SJCRH30 (cell line): ENCODE measurements around the gene INSIG1. TPM values are rescaled to one million over a fixed set of nuclear protein-coding genes. Genes with fewer than 3 reads are reported as not detected.

Experiments
- DNase-seq, 2 experiments: peaks; one replicate each; pipeline ENCODE4 v3.0.0-alpha.2; 2015 to 2020
- H3K27ac ChIP-seq: fragments of 250-450 bp; sonication (Bioruptor Pico); 2 replicates; pipeline ENCODE4 v1.5.1; 2020; ENCODE audit warnings: mild to moderate bottlenecking, moderate library complexity
- H3K27me3 ChIP-seq: fragments of 250-450 bp; sonication (Bioruptor Pico); 2 replicates; pipeline ENCODE4 v1.5.1; 2020; ENCODE audit warnings: mild to moderate bottlenecking, moderate library complexity
- H3K36me3 ChIP-seq: fragments of 250-450 bp; sonication (Bioruptor Pico); 2 replicates; pipeline ENCODE4 v1.5.1; 2020; ENCODE audit warnings: mild to moderate bottlenecking, moderate library complexity
- H3K4me1 ChIP-seq: fragments of 250-450 bp; sonication (Bioruptor Pico); 2 replicates; pipeline ENCODE4 v1.5.1; 2020; ENCODE audit warnings: mild to moderate bottlenecking, moderate library complexity
- H3K4me3 ChIP-seq: fragments of 250-450 bp; sonication (Bioruptor Pico); 2 replicates; pipeline ENCODE4 v1.5.1; 2020; ENCODE audit warnings: mild to moderate bottlenecking, moderate library complexity
- H3K9me3 ChIP-seq: fragments of 250-450 bp; sonication (Bioruptor Pico); replicated peaks from 2 replicates; pipeline ENCODE4 v1.5.1; 2020; ENCODE audit warnings: mild to moderate bottlenecking, moderate library complexity
- total RNA-seq: library from RNA; depleted of rRNA; stranded (reverse); fragments of >200 nt; shearing (Covaris generic); gene quantifications from 2 replicates; pipeline ENCODE4 v1.2.3, GENCODE V29; 2014

Gene INSIG1
- total RNA-seq, 1 experiment from 2014 or later: 60.9 TPM

DNA sequence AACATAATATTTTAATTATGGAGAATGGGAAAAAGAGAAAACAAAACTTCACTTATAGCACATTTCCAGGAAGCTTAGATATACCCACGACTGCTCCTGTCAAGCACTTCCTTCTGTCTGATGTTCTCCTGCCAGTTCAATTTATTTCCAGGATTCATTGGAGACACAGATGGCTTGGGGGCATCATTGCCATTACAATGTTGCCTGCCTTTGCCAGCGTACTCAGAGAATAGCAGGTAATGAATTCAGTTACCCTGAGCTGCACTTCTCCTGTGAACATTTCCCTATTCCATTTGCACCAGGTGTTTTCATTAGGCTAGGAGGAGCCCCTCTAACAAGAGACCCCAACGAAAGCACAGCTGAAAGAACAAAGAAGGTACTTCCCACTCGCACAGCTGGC is 33.7 kb downstream of the INSIG1 start:
- H3K36me3 ChIP-seq: no peaks in the 10 kb centered on the region
- DNase-seq: no peak
- no peak overlapping the region for H3K27ac ChIP-seq
- no peak overlapping the region for H3K4me3 ChIP-seq
- no peaks in the 10 kb centered on the region for H3K27me3 ChIP-seq
- H3K4me1 ChIP-seq: no peaks in the 10 kb centered on the region
- H3K9me3 ChIP-seq: no peaks in the 10 kb centered on the region

DNA sequence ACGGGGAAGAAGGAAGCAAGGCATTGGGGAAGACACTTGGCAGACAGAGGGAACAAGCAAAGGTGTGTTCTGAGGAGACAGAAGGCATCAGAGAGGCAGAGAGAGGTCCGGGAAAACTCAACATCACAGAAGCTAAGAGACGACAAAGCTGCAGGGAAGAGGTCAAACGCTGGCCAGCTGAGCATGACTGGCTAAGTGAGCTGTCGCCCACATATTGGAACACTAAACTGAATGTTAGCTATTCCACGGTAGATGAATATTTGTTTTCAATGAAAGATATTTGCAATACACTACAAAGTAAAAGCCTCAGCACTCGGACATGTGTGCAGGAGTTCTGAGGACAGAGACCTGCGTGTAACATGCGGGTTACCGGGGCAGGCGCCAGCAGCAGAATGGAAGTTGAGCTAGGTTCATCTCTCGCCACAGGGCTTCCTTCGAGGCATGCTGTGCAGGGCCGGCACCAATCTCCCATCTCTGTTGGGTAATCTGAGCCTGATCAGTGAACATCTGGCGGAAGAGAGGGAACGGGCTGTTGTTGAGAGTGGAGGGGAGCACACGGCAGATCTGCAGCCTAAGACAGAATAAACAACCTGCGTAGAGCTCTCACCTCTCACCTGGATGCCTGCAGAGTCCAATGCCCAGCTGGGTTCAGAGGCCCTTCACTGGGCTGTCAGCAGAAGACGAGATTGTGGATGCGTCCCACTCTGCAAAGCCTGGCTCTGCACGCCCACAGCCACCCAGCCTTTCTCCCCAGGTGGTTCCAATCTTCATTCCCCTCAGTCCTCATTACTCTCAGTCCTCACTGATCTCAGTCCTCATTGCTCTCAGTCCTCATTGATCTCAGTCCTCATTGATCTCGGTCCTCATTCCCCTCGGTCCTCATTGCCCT is 35.9 kb downstream of the INSIG1 start:
- Histone ChIP-seq H3K9me3 (no peaks in the 10 kb centered on the region), H3K27ac (no peak overlapping the region), H3K4me3 (no peak overlapping the region), H3K4me1 (no peaks in the 10 kb centered on the region), H3K36me3 (no peaks in the 10 kb centered on the region), H3K27me3 (no peaks in the 10 kb centered on the region)
- no peak for DNase-seq

- peaks cover 8% of the 10 kb centered on the region; the same call in 1 of the 2 replicates for H3K27me3 ChIP-seq
- H3K36me3 ChIP-seq: no peaks in the 10 kb centered on the region
- no peaks in the 10 kb centered on the region for H3K4me1 ChIP-seq
- no peak overlapping the region for H3K4me3 ChIP-seq
- no peak overlapping the region for H3K27ac ChIP-seq
- H3K9me3 ChIP-seq: no peaks in the 10 kb centered on the region
- no peak for DNase-seq
These were observed 39.3 kb downstream of the INSIG1 start for GRCh38 chr7:155336812-155337602.

DNA sequence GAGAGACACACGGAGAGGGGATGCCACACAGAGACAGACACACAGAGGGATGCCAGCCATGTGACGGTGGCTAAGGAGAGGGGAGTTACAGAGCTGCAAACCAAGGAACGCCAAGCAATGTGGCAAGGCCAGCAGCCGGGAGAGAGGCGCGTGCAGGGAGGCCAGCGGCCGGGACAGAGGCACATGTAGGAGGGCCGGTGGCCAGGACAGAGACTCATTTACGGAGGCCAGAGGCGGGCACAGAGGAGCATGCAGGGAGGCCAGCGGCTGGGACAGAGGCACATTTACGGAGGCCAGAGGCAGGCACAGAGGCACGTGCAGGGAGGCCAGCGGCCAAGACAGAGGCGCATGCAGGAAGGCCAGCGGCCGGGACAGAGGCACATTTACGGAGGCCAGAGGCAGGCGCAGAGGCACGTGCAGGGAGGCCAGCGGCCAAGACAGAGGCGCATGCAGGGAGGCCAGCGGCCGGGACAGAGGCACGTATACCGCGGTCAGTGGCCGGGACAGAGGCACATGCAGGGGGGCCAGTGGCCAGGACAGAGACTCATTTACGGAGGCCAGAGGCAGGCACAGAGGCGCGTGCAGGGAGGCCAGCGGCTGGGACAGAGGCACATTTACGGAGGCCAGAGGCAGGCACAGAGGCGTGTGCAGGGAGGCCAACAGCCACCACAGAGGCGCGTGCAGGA is 40.4 kb downstream of the INSIG1 start:
- Histone ChIP-seq H3K27me3 (peaks cover 8% of the 10 kb centered on the region; the same call in 1 of the 2 replicates), H3K36me3 (no peaks in the 10 kb centered on the region), H3K4me3 (no peak overlapping the region), H3K27ac (no peak overlapping the region), H3K4me1 (no peaks in the 10 kb centered on the region), H3K9me3 (no peaks in the 10 kb centered on the region)
- DNase-seq: no peak

- DNase-seq: no peak
These were observed 41.1 kb downstream of the INSIG1 start for GRCh38 chr7:155338632-155339320.

DNA sequence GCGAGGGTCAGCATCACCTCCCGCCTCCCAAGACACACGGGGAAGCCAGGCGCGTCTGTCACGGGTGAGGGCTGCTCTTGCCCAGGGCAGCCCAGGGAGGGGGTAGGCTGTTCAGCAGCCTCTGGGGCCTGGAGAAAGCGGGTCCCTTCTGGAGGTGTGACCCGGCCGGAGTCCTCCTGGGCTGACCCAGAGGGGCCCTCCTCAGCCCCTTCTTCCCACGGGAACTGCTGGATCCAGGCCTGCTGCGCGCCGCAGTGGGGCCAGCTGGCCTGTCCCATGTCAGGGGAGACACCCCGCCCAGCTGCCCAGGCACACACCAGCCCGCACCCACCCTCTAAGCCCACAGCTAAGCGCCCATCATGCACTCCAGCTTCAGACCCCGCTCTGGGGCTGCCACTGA is 41.8 kb downstream of the INSIG1 start:
- Histone ChIP-seq H3K36me3 (no peaks in the 10 kb centered on the region), H3K27me3 (peaks cover 8% of the 10 kb centered on the region; the same call in 1 of the 2 replicates), H3K9me3 (no peaks in the 10 kb centered on the region), H3K4me1 (no peaks in the 10 kb centered on the region), H3K27ac (no peak overlapping the region), H3K4me3 (no peak overlapping the region)
- DNase-seq: no peak

More at GRCh38 chr7:155338632-155339320, 41.1 kb downstream of the INSIG1 start:
- Histone ChIP-seq H3K27me3 (peaks cover 8% of the 10 kb centered on the region; the same call in 1 of the 2 replicates), H3K36me3 (no peaks in the 10 kb centered on the region), H3K4me3 (no peak overlapping the region), H3K9me3 (no peaks in the 10 kb centered on the region), H3K4me1 (no peaks in the 10 kb centered on the region), H3K27ac (no peak overlapping the region)

DNA sequence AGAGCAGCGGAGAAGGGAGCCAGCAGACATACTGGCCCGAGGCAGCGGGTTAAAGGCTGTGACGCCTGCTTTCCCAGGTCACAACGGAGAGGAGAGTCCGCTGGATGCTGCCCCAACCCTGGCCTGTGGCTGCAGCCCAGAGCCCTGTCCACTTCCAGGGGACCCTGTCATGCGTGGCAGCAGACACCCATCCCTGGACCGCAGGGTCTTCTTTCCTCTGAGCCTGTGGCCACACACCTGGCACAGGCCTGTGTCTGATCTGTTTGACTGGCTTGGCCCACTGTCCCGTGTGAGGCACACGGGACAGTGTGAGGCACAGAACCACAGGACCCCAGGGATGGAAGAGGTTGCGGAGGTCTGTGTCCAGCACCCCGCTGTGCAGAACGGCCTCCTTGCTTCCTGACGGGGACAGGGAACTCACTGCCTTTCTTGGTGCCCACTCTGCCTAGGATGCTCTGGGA is 42.4 kb downstream of the INSIG1 start:
- H3K36me3 ChIP-seq: no peaks in the 10 kb centered on the region
- no peak for DNase-seq
- H3K27ac ChIP-seq: no peak overlapping the region
- peaks cover 8% of the 10 kb centered on the region; the same call in 1 of the 2 replicates for H3K27me3 ChIP-seq
- H3K4me3 ChIP-seq: no peak overlapping the region
- no peaks in the 10 kb centered on the region for H3K9me3 ChIP-seq
- H3K4me1 ChIP-seq: no peaks in the 10 kb centered on the region

DNA sequence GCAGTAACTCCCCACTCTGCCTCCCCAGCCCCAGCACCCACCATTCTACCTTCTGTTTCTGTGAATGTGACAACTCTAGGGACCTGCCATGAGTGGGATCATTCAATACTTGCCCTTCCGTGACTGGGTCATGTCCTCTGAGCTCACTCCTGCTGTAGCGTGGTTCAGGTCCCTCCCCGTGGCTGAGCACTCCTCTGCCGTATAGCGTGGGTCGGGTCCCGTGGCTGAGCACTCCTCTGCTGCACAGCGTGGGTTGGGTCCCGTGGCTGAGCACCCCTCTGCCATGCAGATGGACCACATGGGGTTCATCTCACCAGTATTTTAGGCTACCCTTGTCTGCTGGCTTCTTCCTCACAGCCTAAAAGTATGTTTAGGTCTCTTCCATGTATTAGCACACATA is 43.0 kb downstream of the INSIG1 start:
- H3K9me3 ChIP-seq: no peaks in the 10 kb centered on the region
- no peaks in the 10 kb centered on the region for H3K36me3 ChIP-seq
- peaks cover 8% of the 10 kb centered on the region; the same call in 1 of the 2 replicates for H3K27me3 ChIP-seq
- no peak for DNase-seq
- no peaks in the 10 kb centered on the region for H3K4me1 ChIP-seq
- H3K4me3 ChIP-seq: no peak overlapping the region
- H3K27ac ChIP-seq: no peak overlapping the region

GRCh38 chr7:155341463-155341983 is 43.8 kb downstream of the INSIG1 start:
- Histone ChIP-seq H3K4me1 (no peaks in the 10 kb centered on the region), H3K27me3 (peaks cover 8% of the 10 kb centered on the region; the same call in 1 of the 2 replicates), H3K4me3 (no peak overlapping the region), H3K27ac (no peak overlapping the region), H3K36me3 (no peaks in the 10 kb centered on the region), H3K9me3 (no peaks in the 10 kb centered on the region)
- DNase-seq: no peak

DNA sequence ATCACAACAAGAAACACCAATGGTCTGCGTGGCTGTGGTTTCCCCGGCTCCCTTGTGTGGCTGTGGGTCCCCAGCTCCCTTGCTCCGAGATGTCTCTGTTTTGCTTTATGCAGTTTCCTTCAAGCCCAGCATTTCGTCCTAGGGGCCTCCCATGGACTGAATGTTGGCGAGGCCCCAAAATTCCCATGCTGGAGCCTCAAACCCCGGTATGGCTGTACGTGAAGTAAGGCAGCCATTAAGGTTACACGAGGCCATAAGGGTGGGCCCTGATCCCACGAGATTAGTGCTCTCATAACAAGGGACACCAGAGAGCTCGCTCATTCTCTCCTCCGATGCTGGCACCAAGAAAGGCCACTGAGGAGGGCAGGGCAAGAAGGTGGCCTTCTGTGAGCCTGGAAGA is 44.6 kb downstream of the INSIG1 start:
- H3K4me3 ChIP-seq: no peak overlapping the region
- peaks cover 8% of the 10 kb centered on the region; the same call in 1 of the 2 replicates for H3K27me3 ChIP-seq
- DNase-seq: no peak
- H3K36me3 ChIP-seq: no peaks in the 10 kb centered on the region
- no peaks in the 10 kb centered on the region for H3K9me3 ChIP-seq
- H3K4me1 ChIP-seq: no peaks in the 10 kb centered on the region
- H3K27ac ChIP-seq: no peak overlapping the region

DNA sequence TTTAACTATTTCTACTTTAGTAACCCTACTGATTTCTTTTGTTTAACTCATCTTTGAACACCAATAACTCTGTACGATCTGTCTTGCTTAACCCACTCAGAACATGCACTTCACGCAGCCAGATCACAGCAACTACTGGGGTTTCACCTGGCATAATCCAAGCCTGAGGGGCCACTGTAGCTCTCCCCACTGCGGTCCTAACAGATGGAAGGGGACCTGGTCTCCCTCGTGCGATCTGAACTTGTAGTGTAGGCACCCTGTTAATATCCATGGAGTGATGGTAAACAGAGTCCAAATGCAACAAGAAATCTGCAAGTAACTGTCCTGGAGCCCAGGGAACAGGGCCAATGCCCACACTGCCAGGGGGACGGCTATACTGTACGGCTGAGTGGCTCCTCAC is 45.5 kb downstream of the INSIG1 start:
- Histone ChIP-seq H3K36me3 (no peaks in the 10 kb centered on the region), H3K4me3 (no peak overlapping the region), H3K27ac (no peak overlapping the region), H3K4me1 (no peaks in the 10 kb centered on the region), H3K9me3 (no peaks in the 10 kb centered on the region), H3K27me3 (peaks cover 8% of the 10 kb centered on the region; the same call in 1 of the 2 replicates)
- no peak for DNase-seq

GRCh38 chr7:155343661-155344121 is 46.0 kb downstream of the INSIG1 start:
- no peak for DNase-seq
- Histone ChIP-seq H3K4me3 (no peak overlapping the region), H3K36me3 (no peaks in the 10 kb centered on the region), H3K27ac (no peak overlapping the region), H3K27me3 (peaks cover 8% of the 10 kb centered on the region; the same call in 1 of the 2 replicates), H3K9me3 (no peaks in the 10 kb centered on the region), H3K4me1 (no peaks in the 10 kb centered on the region)

GRCh38 chr7:155344270-155344617 is 46.6 kb downstream of the INSIG1 start:
- no peak for DNase-seq
- H3K4me1 ChIP-seq: no peaks in the 10 kb centered on the region
- no peaks in the 10 kb centered on the region for H3K36me3 ChIP-seq
- H3K4me3 ChIP-seq: no peak overlapping the region
- H3K27me3 ChIP-seq: peaks cover 5% of the 10 kb centered on the region; the same call in 1 of the 2 replicates
- no peaks in the 10 kb centered on the region for H3K9me3 ChIP-seq
- no peak overlapping the region for H3K27ac ChIP-seq
